H1 (cell line): ENCODE results near the gene SLC6A6. TPM values are rescaled to one million over a fixed set of nuclear protein-coding genes. Genes with fewer than 3 reads are reported as not detected.

Source experiments
- CTCF ChIA-PET: fragments of 300-600 bp; sonication (Branson Sonifier 250); formaldehyde crosslinking; loops from one replicate; lab custom pipeline; 2021; ENCODE audit not compliant: partially characterized antibody; lab: Charles Lee
- POLR2A ChIA-PET: fragments of 300-600 bp; sonication (Branson Sonifier 250); formaldehyde crosslinking; loops from one replicate; lab custom pipeline; 2021; ENCODE audit warnings: inconsistent platforms; ENCODE audit not compliant: partially characterized antibody; lab: Charles Lee
- DNase-seq, 2 experiments: peaks; one replicate each; pipeline versions ENCODE4 v3.0.0 to v3.0.0-alpha.2; 2010 to 2022; ENCODE audit warnings: low spot score in 2 of 2, low read depth in 1 of 2, mixed read lengths in 1 of 2
- FAIRE-seq: peaks from 2 replicates; lab custom pipeline; 2011; peaks lifted over from hg19 to GRCh38; lab: Jason Lieb, UNC
- H2AFZ ChIP-seq: 2 replicates; pipeline ENCODE4 v1.8.1; 2012; ENCODE audit warnings: low read length, inconsistent platforms
- H2AK5ac ChIP-seq: 2 replicates; pipeline ENCODE4 v1.6.1; 2013; ENCODE audit warnings: low read depth, low read length
- H2BK120ac ChIP-seq: replicated peaks from 2 replicates; pipeline ENCODE3; 2013; ENCODE audit warnings: low read depth, low read length, inconsistent platforms
- H2BK12ac ChIP-seq: 2 replicates; pipeline ENCODE4 v1.6.1; 2013; ENCODE audit warnings: low read depth, low read length
- H2BK15ac ChIP-seq: 2 replicates; pipeline ENCODE4 v1.6.1; 2013; ENCODE audit warnings: low read length
- H2BK20ac ChIP-seq: 2 replicates; pipeline ENCODE4 v1.6.1; 2013; ENCODE audit warnings: low read length
- H2BK5ac ChIP-seq: 2 replicates; pipeline ENCODE4 v1.6.1; 2013; ENCODE audit warnings: low read depth, low read length
- H3K14ac ChIP-seq: 2 replicates; pipeline ENCODE4 v1.6.1; 2013; ENCODE audit warnings: inconsistent platforms; ENCODE audit not compliant: insufficient read length
- H3K18ac ChIP-seq: 2 replicates; pipeline ENCODE4 v1.6.1; 2013; ENCODE audit warnings: low read length; ENCODE audit errors: extremely low read depth
- H3K23ac ChIP-seq: 2 replicates; pipeline ENCODE4 v1.6.1; 2013; ENCODE audit warnings: inconsistent platforms; ENCODE audit not compliant: insufficient read length
- H3K23me2 ChIP-seq: 2 replicates; pipeline ENCODE4 v1.6.1; 2013; ENCODE audit warnings: low read depth, low read length
- H3K27ac ChIP-seq: 2 replicates; pipeline ENCODE4 v1.6.1; 2011; ENCODE audit warnings: low read depth, low read length, inconsistent platforms
- H3K27me3 ChIP-seq, 4 experiments: replicated peaks in 1 of 4; 1 replicate in 1 of 4; 2 replicates in 3 of 4; pipeline versions ENCODE4 v1.6.1 to v1.8.1; 2011 to 2013; ENCODE audit warnings: low read length in 3 of 4, mild to moderate bottlenecking in 3 of 4, inconsistent platforms in 2 of 4, mixed read lengths in 2 of 4, moderate library complexity in 1 of 4; ENCODE audit not compliant: control insufficient read depth in 3 of 4, insufficient read depth in 3 of 4; ENCODE audit errors: extremely low read depth in 1 of 4
- H3K36me3 ChIP-seq, 4 experiments: 2 replicates each; pipeline versions ENCODE4 v1.6.1 to v1.8.1; 2011 to 2013; ENCODE audit warnings: mild to moderate bottlenecking in 4 of 4, low read length in 3 of 4, moderate library complexity in 2 of 4, control low read depth in 1 of 4, inconsistent platforms in 1 of 4; ENCODE audit not compliant: insufficient read depth in 4 of 4, control insufficient read depth in 2 of 4
- H3K4ac ChIP-seq: replicated peaks from 2 replicates; pipeline ENCODE3; 2013; ENCODE audit warnings: low read length, low read depth, mixed read lengths, inconsistent platforms; ENCODE audit not compliant: insufficient read length
- H3K4me1 ChIP-seq, 4 experiments: replicated peaks in 1 of 4; 1 replicate in 1 of 4; 2 replicates in 3 of 4; pipeline versions ENCODE4 v1.6.1 to v1.8.1; 2011 to 2013; ENCODE audit warnings: low read length in 3 of 4, inconsistent platforms in 2 of 4, mixed read lengths in 1 of 4; ENCODE audit not compliant: insufficient read depth in 4 of 4, control insufficient read depth in 3 of 4
- H3K4me2 ChIP-seq, 2 experiments: 2 replicates each; pipeline versions ENCODE4 v1.6.1 to v1.8.1; 2011 to 2013; ENCODE audit warnings: low read depth in 2 of 2, low read length in 2 of 2, control low read depth in 1 of 2, inconsistent platforms in 1 of 2, mild to moderate bottlenecking in 1 of 2; ENCODE audit not compliant: insufficient read depth in 1 of 2
- H3K4me3 ChIP-seq, 4 experiments: fragments of 200-600, 300-600 bp in 1 of 4; sonication (generic), shearing (Covaris generic), sonication (Bioruptor Twin) in 1 of 4; 2 replicates each; pipeline versions ENCODE4 v1.5.1 to v1.8.1; 2011 to 2016; ENCODE audit warnings: low read length in 4 of 4, low read depth in 3 of 4, control low read depth in 2 of 4, inconsistent platforms in 2 of 4, mild to moderate bottlenecking in 2 of 4, mixed read lengths in 1 of 4, moderate library complexity in 1 of 4; ENCODE audit not compliant: insufficient read depth in 2 of 4; ENCODE audit errors: extremely low read depth in 1 of 4
- H3K56ac ChIP-seq: replicated peaks from 2 replicates; pipeline ENCODE3; 2013; ENCODE audit warnings: low read depth, mild to moderate bottlenecking, mixed read lengths, low read length, inconsistent platforms; ENCODE audit not compliant: insufficient read length
- H3K79me1 ChIP-seq: 2 replicates; pipeline ENCODE4 v1.6.1; 2013; ENCODE audit warnings: low read depth, low read length, control low read depth
- H3K79me2 ChIP-seq, 2 experiments: 2 replicates each; pipeline versions ENCODE4 v1.6.1 to v1.8.1; 2012 to 2013; ENCODE audit warnings: low read length in 2 of 2, mild to moderate bottlenecking in 2 of 2, inconsistent platforms in 1 of 2; ENCODE audit not compliant: insufficient read depth in 2 of 2, control insufficient read depth in 1 of 2
- H3K9ac ChIP-seq, 4 experiments: replicated peaks in 1 of 4; 1 replicate in 1 of 4; 2 replicates in 3 of 4; pipeline versions ENCODE4 v1.6.1 to v1.8.1; 2011 to 2013; ENCODE audit warnings: low read depth in 3 of 4, low read length in 3 of 4, control low read depth in 2 of 4, mild to moderate bottlenecking in 2 of 4, moderate library complexity in 2 of 4, inconsistent platforms in 1 of 4; ENCODE audit errors: extremely low read depth in 1 of 4
- H3K9me3 ChIP-seq, 2 experiments: 2 replicates each; pipeline versions ENCODE4 v1.6.1 to v1.8.1; 2012 to 2013; ENCODE audit warnings: mild to moderate bottlenecking in 2 of 2, moderate library complexity in 2 of 2, control low read depth in 1 of 2, inconsistent platforms in 1 of 2, low read depth in 1 of 2, low read length in 1 of 2, mixed read lengths in 1 of 2; ENCODE audit not compliant: insufficient read depth in 2 of 2
- H4K20me1 ChIP-seq, 2 experiments: replicated peaks in 1 of 2; 2 replicates each; pipeline versions ENCODE3 to v1.8.1; 2011 to 2013; ENCODE audit warnings: inconsistent platforms in 2 of 2, low read length in 2 of 2, mild to moderate bottlenecking in 1 of 2; ENCODE audit not compliant: insufficient read depth in 2 of 2, control insufficient read depth in 1 of 2
- H4K5ac ChIP-seq: 2 replicates; pipeline ENCODE4 v1.6.1; 2013; ENCODE audit warnings: low read length, low read depth, mixed read lengths, inconsistent platforms; ENCODE audit not compliant: insufficient read length
- H4K8ac ChIP-seq: 2 replicates; pipeline ENCODE4 v1.8.0; 2013; ENCODE audit warnings: mild to moderate bottlenecking, moderate library complexity, low read length, inconsistent platforms; ENCODE audit not compliant: insufficient read depth; ENCODE audit errors: extremely low read depth
- H4K91ac ChIP-seq: replicated peaks from 2 replicates; pipeline ENCODE3; 2013; ENCODE audit warnings: low read length, mixed read lengths, inconsistent platforms; ENCODE audit not compliant: insufficient read length
- BACH1 ChIP-seq: IDR thresholded peaks from 2 replicates; pipeline ENCODE4 v1.6.1; 2012; ENCODE audit warnings: low read length, improper control_type of control experiment
- CBX8 ChIP-seq: fragments of 300-800, 300-1000 bp; sonication (generic); IDR thresholded peaks from 2 replicates; pipeline ENCODE4 v1.7.1; 2016; ENCODE audit warnings: low read depth, low read length, borderline replicate concordance
- CHD1 ChIP-seq: IDR thresholded peaks from 2 replicates; pipeline ENCODE4 v1.6.1; 2012; ENCODE audit warnings: low read depth, low read length, improper control_type of control experiment
- CHD2 ChIP-seq: IDR thresholded peaks from 2 replicates; pipeline ENCODE4 v1.6.1; 2012; ENCODE audit warnings: low read length, improper control_type of control experiment
- EGR1 ChIP-seq: IDR thresholded peaks from 2 replicates; pipeline ENCODE4 v1.6.1; 2011; ENCODE audit warnings: low read depth, low read length, borderline replicate concordance
- FOSL1 ChIP-seq: IDR thresholded peaks from 2 replicates; pipeline ENCODE4 v1.6.1; 2011; ENCODE audit warnings: mild to moderate bottlenecking, low read depth, low read length, moderate library complexity; ENCODE audit not compliant: insufficient read depth
- JUN ChIP-seq: IDR thresholded peaks from 2 replicates; pipeline ENCODE4 v1.6.1; 2011; ENCODE audit warnings: low read depth, mild to moderate bottlenecking, improper control_type of control experiment, low read length
- JUND ChIP-seq: IDR thresholded peaks from 2 replicates; pipeline ENCODE4 v1.6.1; 2011; ENCODE audit warnings: mild to moderate bottlenecking, improper control_type of control experiment, low read length
- KDM5A ChIP-seq: fragments of 200-600 bp; IDR thresholded peaks from 2 replicates; pipeline ENCODE4 v1.7.1; 2012; ENCODE audit warnings: mild to moderate bottlenecking, low read length, inconsistent platforms, mixed read lengths
- MAFK ChIP-seq: IDR thresholded peaks from 2 replicates; pipeline ENCODE4 v1.6.1; 2012; ENCODE audit warnings: low read depth, mild to moderate bottlenecking, improper control_type of control experiment, low read length
- RXRA ChIP-seq: IDR thresholded peaks from 2 replicates; pipeline ENCODE4 v1.6.1; 2011; ENCODE audit warnings: low read depth, mild to moderate bottlenecking, low read length, moderate library complexity; ENCODE audit not compliant: insufficient read depth
- SP1 ChIP-seq: IDR thresholded peaks from 2 replicates; pipeline ENCODE4 v1.6.1; 2011; ENCODE audit warnings: low read depth, low read length
- SP2 ChIP-seq: IDR thresholded peaks from 2 replicates; pipeline ENCODE4 v1.6.1; 2012; ENCODE audit warnings: mild to moderate bottlenecking, low read length, inconsistent platforms
- SRF ChIP-seq: IDR thresholded peaks from 2 replicates; pipeline ENCODE4 v1.6.1; 2011; ENCODE audit warnings: mild to moderate bottlenecking, low read depth, low read length, moderate library complexity
- TBP ChIP-seq: IDR thresholded peaks from 2 replicates; pipeline ENCODE4 v1.6.1; 2011; ENCODE audit warnings: low read depth, low read length, improper control_type of control experiment
- WGBS, 2 experiments: shearing (Covaris generic) in 1 of 2; methylation state at CpG; one replicate each; pipeline versions ENCODE4 v1.1.6 to v1.1.7; 2013 to 2015; ENCODE audit warnings: low lambda C conversion rate in 2 of 2, mixed read lengths in 2 of 2, inconsistent platforms in 1 of 2, low coverage in 1 of 2, missing lambda C conversion rate in 1 of 2; ENCODE audit not compliant: insufficient replicate concordance in 2 of 2, insufficient coverage in 1 of 2, insufficient read length in 1 of 2; ENCODE audit errors: extremely low coverage in 1 of 2, missing lambda C conversion rate in 1 of 2; 5-methylcytosine and 5-hydroxymethylcytosine counted together
- polyA plus RNA-seq, 7 experiments: library from polyadenylated mRNA; depleted of rRNA in 3 of 7; stranded (reverse) in 5 of 7; unstranded in 2 of 7; fragments of >200 nt in 5 of 7; fragments of 200-250 nt in 2 of 7; gene quantifications; 1 replicate in 5 of 7; 2 replicates in 1 of 7; 4 replicates in 1 of 7; pipeline versions ENCODE4 v1.2.1 to v1.2.3, GENCODE V29; 2011 to 2013; ENCODE audit warnings: missing spikeins in 2 of 7, mixed read lengths in 2 of 7
- total RNA-seq: library from RNA; stranded (reverse); fragmentation: NEBNext Ultra II Directional; extraction: Animal tissue kit (Norgen Biotek cat#: 25700); gene quantifications from 2 replicates; pipeline ENCODE4 v1.2.1, GENCODE V29; 2021
- TF ChIP-seq, protein P1 (sequence below): IDR thresholded peaks from 2 replicates; pipeline ENCODE4 v1.6.1; 2012; ENCODE audit warnings: inconsistent platforms

Gene SLC6A6
- total and polyA plus RNA-seq, 2 of the 8 experiments (the other 6 are each of a cell fraction or from before 2014, with no cell fraction given), result 66.2 to 144 TPM

GRCh38 chr3:14486460-14486859 is 84.1 kb downstream of the SLC6A6 start:
- H4K5ac ChIP-seq, result no peak overlapping the region
- H3K9ac ChIP-seq, result no peak overlapping the region
- no peak overlapping the region for H3K4ac ChIP-seq
- H3K18ac ChIP-seq, result no peak overlapping the region
- no peak overlapping the region for H2BK12ac ChIP-seq
- H3K23me2 ChIP-seq, result no peaks in the 10 kb centered on the region; the same call in 1 of the 2 replicates
- WGBS, 2 experiments, result 90% methylated on average over 5 of the region's 5 CpGs; no CpG with 5 or more reads in 1 of the 2 experiments
- no peaks in the 10 kb centered on the region for H3K27me3 ChIP-seq
- no peak overlapping the region for H4K91ac ChIP-seq
- no peak overlapping the region for H2BK5ac ChIP-seq
- H3K9me3 ChIP-seq, result no peaks in the 10 kb centered on the region
- FAIRE-seq (no peak), DNase-seq (no peak)
- peaks cover 0 to 7% (median 2%) of the 10 kb centered on the region in 4 experiments; a peak in 5 of 7 replicates for H3K4me1 ChIP-seq
- no peak overlapping the region for H2BK15ac ChIP-seq
- CTCF ChIA-PET, result interaction anchor here (0.6 to 3.5 kb wide), 7 partner anchors 13 to 283 kb away, joined by 3 to 16 read pairs (median 4); no protein-coding TSS in a partner anchor
- H3K4me2 ChIP-seq, result no peak overlapping the region
- H3K79me1 ChIP-seq, result no peaks in the 10 kb centered on the region
- H3K4me3 ChIP-seq, result no peak overlapping the region
- no peak overlapping the region for H2AK5ac ChIP-seq
- no peak overlapping the region for H3K56ac ChIP-seq
- no peak overlapping the region for H2AFZ ChIP-seq
- H3K14ac ChIP-seq, result no peak overlapping the region
- no peak for TF ChIP-seq CHD2
- TF ChIP-seq RXRA, result no peak
- TF ChIP-seq JUN, result no peak
- no peak for TF ChIP-seq CBX8
- no peak for TF ChIP-seq SP2
- no peak for TF ChIP-seq TBP
- no peak for TF ChIP-seq MAFK
- TF ChIP-seq FOSL1, result no peak
- no peak for TF ChIP-seq EGR1
- no peak for TF ChIP-seq SP1
- TF ChIP-seq, protein P1, sequence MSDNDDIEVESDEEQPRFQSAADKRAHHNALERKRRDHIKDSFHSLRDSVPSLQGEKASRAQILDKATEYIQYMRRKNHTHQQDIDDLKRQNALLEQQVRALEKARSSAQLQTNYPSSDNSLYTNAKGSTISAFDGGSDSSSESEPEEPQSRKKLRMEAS, result no peak
- no peak for TF ChIP-seq KDM5A
- TF ChIP-seq BACH1, result no peak
- TF ChIP-seq CHD1, result no peak
- no peak for TF ChIP-seq SRF
- TF ChIP-seq JUND, result no peak
- peaks cover 0 to 5% of the 10 kb centered on the region in 2 experiments for H4K20me1 ChIP-seq
- H3K36me3 ChIP-seq, result peaks cover 4 to 39% (median 28%) of the 10 kb centered on the region in 4 experiments
- no peak overlapping the region for H2BK20ac ChIP-seq
- no peak overlapping the region for H2BK120ac ChIP-seq
- no peak overlapping the region for H3K27ac ChIP-seq
- POLR2A ChIA-PET, result no interaction called here
- no peaks in the 10 kb centered on the region for H3K79me2 ChIP-seq
- H3K23ac ChIP-seq, result no peak overlapping the region
- no peak overlapping the region for H4K8ac ChIP-seq
